SK-N-SH (cell line): Measurements from ENCODE around the gene PGM5. TPM values are rescaled to one million over a fixed set of nuclear protein-coding genes. Genes with fewer than 3 reads are reported as not detected.
"Not testable (repeated sequence)": the region's sequence is repeated elsewhere in the genome, so short reads cannot be mapped to it uniquely, and the experiment has no call there.

Source experiments
- CTCF ChIA-PET: fragments of 300-600, 350-600 bp; formaldehyde crosslinking; extraction: SDS; loops from one replicate; lab custom pipeline; 2021; lab: Yijun Ruan, JAX
- POLR2A ChIA-PET: fragments of 350-600 bp; sonication (Branson Sonifier 250); formaldehyde crosslinking; extraction: SDS; loops from one replicate; lab custom pipeline; 2020; ENCODE audit warnings: antibody characterized with exemption, inconsistent platforms; lab: Yijun Ruan, JAX
- DNase-seq: peaks from one replicate; pipeline ENCODE4 v3.0.0; 2012
- H2AFZ ChIP-seq: fragments of 200-600 bp; sonication (generic); 2 replicates; pipeline ENCODE4 v1.8.1; 2016; ENCODE audit warnings: antibody characterized with exemption, mild to moderate bottlenecking, low read depth
- H3F3A ChIP-seq: fragments of 200-600 bp; sonication (generic); replicated peaks from 2 replicates; pipeline ENCODE3; 2016; ENCODE audit warnings: antibody characterized with exemption, mild to moderate bottlenecking; ENCODE audit not compliant: insufficient read depth
- H3K27ac ChIP-seq, 2 experiments: fragments of 200-500 bp in 1 of 2; fragments of 200-600 bp in 1 of 2; sonication (Bioruptor generic) in 1 of 2; sonication (generic), shearing (Covaris generic) in 1 of 2; 2 replicates each; pipeline versions ENCODE4 v1.5.1 to v1.6.1; 2014 to 2016; ENCODE audit warnings: low read depth in 2 of 2, inconsistent platforms in 1 of 2, low read length in 1 of 2, mild to moderate bottlenecking in 1 of 2, mixed read lengths in 1 of 2
- H3K27me3 ChIP-seq: fragments of 200-600 bp; sonication (generic), shearing (Covaris generic); 2 replicates; pipeline ENCODE4 v1.6.1; 2016; ENCODE audit warnings: mixed run types; ENCODE audit not compliant: insufficient read depth
- H3K36me3 ChIP-seq, 2 experiments: fragments of 200-500 bp in 1 of 2; fragments of 200-600 bp in 1 of 2; sonication (Bioruptor generic) in 1 of 2; sonication (generic) in 1 of 2; replicated peaks in 1 of 2; 2 replicates each; pipeline versions ENCODE3 to v1.5.1; 2014 to 2016; ENCODE audit warnings: low read length in 1 of 2, mild to moderate bottlenecking in 1 of 2; ENCODE audit not compliant: insufficient read depth in 2 of 2, control insufficient read depth in 1 of 2
- H3K4me1 ChIP-seq, 2 experiments: fragments of 200-500 bp in 1 of 2; fragments of 200-600 bp in 1 of 2; sonication (Bioruptor generic) in 1 of 2; sonication (generic), shearing (Covaris generic) in 1 of 2; 2 replicates each; pipeline versions ENCODE4 v1.5.1 to v1.6.1; 2014 to 2016; ENCODE audit warnings: low read depth in 1 of 2, low read length in 1 of 2, mixed run types in 1 of 2; ENCODE audit not compliant: insufficient read depth in 2 of 2, control insufficient read depth in 1 of 2
- H3K4me2 ChIP-seq: fragments of 200-600 bp; sonication (generic), shearing (Covaris generic); 2 replicates; pipeline ENCODE4 v1.6.1; 2017; ENCODE audit warnings: mixed run types
- H3K4me3 ChIP-seq, 2 experiments: fragments of 200-500 bp in 1 of 2; fragments of 200-600 bp in 1 of 2; sonication (Bioruptor generic) in 1 of 2; sonication (generic), shearing (Covaris generic) in 1 of 2; 2 replicates each; pipeline versions ENCODE4 v1.5.1 to v1.8.1; 2014 to 2016; ENCODE audit warnings: low read depth in 2 of 2, inconsistent platforms in 1 of 2, low read length in 1 of 2, mild to moderate bottlenecking in 1 of 2, mixed read lengths in 1 of 2, moderate library complexity in 1 of 2
- H3K79me2 ChIP-seq: fragments of 200-600 bp; sonication (generic); 2 replicates; pipeline ENCODE4 v1.8.1; 2017; ENCODE audit warnings: mild to moderate bottlenecking; ENCODE audit not compliant: insufficient read depth
- H3K9ac ChIP-seq: fragments of 200-600 bp; sonication (generic); 2 replicates; pipeline ENCODE4 v1.6.1; 2017; ENCODE audit warnings: mixed run types
- H3K9me2 ChIP-seq: fragments of 200-600 bp; sonication (generic); 2 replicates; pipeline ENCODE4 v1.6.1; 2017; ENCODE audit warnings: mixed run types
- H3K9me3 ChIP-seq: fragments of 200-600 bp; sonication (generic); 2 replicates; pipeline ENCODE4 v1.6.1; 2017; ENCODE audit warnings: mixed run types, mild to moderate bottlenecking, moderate library complexity
- H4K20me1 ChIP-seq: fragments of 200-600 bp; sonication (generic); 2 replicates; pipeline ENCODE4 v1.6.1; 2017; ENCODE audit warnings: mild to moderate bottlenecking, mixed run types; ENCODE audit not compliant: insufficient read depth
- TCF12 ChIP-seq: IDR thresholded peaks from 2 replicates; pipeline ENCODE4 v1.4.0; 2012
- WGBS: methylation state at CpG from one replicate; pipeline ENCODE4 v1.1.6; 2017; ENCODE audit warnings: low lambda C conversion rate; 5-methylcytosine and 5-hydroxymethylcytosine counted together
- polyA plus RNA-seq, 3 experiments: library from polyadenylated mRNA; depleted of rRNA; stranded (reverse); fragments of >200 nt; gene quantifications; 2 replicates each; pipeline ENCODE4 v1.2.3, GENCODE V29; 2012

PGM5 gene
- polyA plus RNA-seq, 1 of the 3 experiments (the other 2 are of a cell fraction) = not detected

GRCh38 chr9:68390737-68391136 lies 34.3 kb downstream of the PGM5 start:
- DNase-seq, H3K36me3 ChIP-seq, CTCF ChIA-PET, H3F3A ChIP-seq, H3K9me2 ChIP-seq, H3K79me2 ChIP-seq, H3K4me3 ChIP-seq, H3K9me3 ChIP-seq, H3K27ac ChIP-seq, H3K4me1 ChIP-seq, H3K4me2 ChIP-seq, H2AFZ ChIP-seq, H4K20me1 ChIP-seq, H3K9ac ChIP-seq, POLR2A ChIA-PET, H3K27me3 ChIP-seq: not testable (repeated sequence)
- WGBS = 26% methylated on average over 1 of the region's 1 CpG

GRCh38 chr9:68396411-68397094 lies 40.1 kb downstream of the PGM5 start:
- H3K9me3 ChIP-seq, H3F3A ChIP-seq, H3K4me2 ChIP-seq, H3K4me1 ChIP-seq, H3K27me3 ChIP-seq, H3K36me3 ChIP-seq, H3K9ac ChIP-seq, H3K79me2 ChIP-seq, POLR2A ChIA-PET, H3K9me2 ChIP-seq, H2AFZ ChIP-seq, CTCF ChIA-PET, H3K27ac ChIP-seq, H4K20me1 ChIP-seq, DNase-seq, H3K4me3 ChIP-seq: not testable (repeated sequence)
- 0% methylated on average over 1 of the region's 1 CpG for WGBS

GRCh38 chr9:68397095-68397423 lies 40.6 kb downstream of the PGM5 start:
- DNase-seq, H3K36me3 ChIP-seq, H3K4me3 ChIP-seq, CTCF ChIA-PET, H3K9ac ChIP-seq, H3K27ac ChIP-seq, H3K79me2 ChIP-seq, H3K27me3 ChIP-seq, H3K9me2 ChIP-seq, H3K9me3 ChIP-seq: not testable (repeated sequence)
- 3% methylated on average over 2 of the region's 2 CpGs for WGBS
- TF ChIP-seq TCF12 = peak; percentile 24; the same call in 1 of the 2 replicates
- TF ChIP-seq, all 33 proteins: peak for 1; not testable (repeated sequence) for 32
- H4K20me1 ChIP-seq, H3F3A ChIP-seq, H2AFZ ChIP-seq, H3K4me1 ChIP-seq, H3K4me2 ChIP-seq, POLR2A ChIA-PET: not testable (repeated sequence)

GRCh38 chr9:68397796-68398195 lies 41.4 kb downstream of the PGM5 start:
- H3F3A ChIP-seq, H3K4me2 ChIP-seq, DNase-seq, H3K4me3 ChIP-seq, CTCF ChIA-PET, H3K9me3 ChIP-seq, H3K36me3 ChIP-seq, H3K9ac ChIP-seq, H3K27ac ChIP-seq, H3K4me1 ChIP-seq, H3K79me2 ChIP-seq, H4K20me1 ChIP-seq, H3K9me2 ChIP-seq, POLR2A ChIA-PET, H2AFZ ChIP-seq, H3K27me3 ChIP-seq: not testable (repeated sequence)
- WGBS = 4% methylated on average over 3 of the region's 3 CpGs

GRCh38 chr9:68398324-68398723 lies 41.9 kb downstream of the PGM5 start:
- POLR2A ChIA-PET, H4K20me1 ChIP-seq, H3K79me2 ChIP-seq, H3K9ac ChIP-seq, H3K4me2 ChIP-seq, DNase-seq, H3F3A ChIP-seq, H3K9me3 ChIP-seq, H3K36me3 ChIP-seq, H3K4me1 ChIP-seq, H3K27ac ChIP-seq, H3K4me3 ChIP-seq, H3K27me3 ChIP-seq, H2AFZ ChIP-seq, CTCF ChIA-PET, H3K9me2 ChIP-seq: not testable (repeated sequence)
- WGBS = 6% methylated on average over 1 of the region's 1 CpG

GRCh38 chr9:68404421-68405185 lies 48.2 kb downstream of the PGM5 start:
- H3K4me1 ChIP-seq, H2AFZ ChIP-seq, CTCF ChIA-PET, H3K79me2 ChIP-seq, H3K36me3 ChIP-seq, H3K9me2 ChIP-seq, H4K20me1 ChIP-seq, H3K4me2 ChIP-seq, H3K27ac ChIP-seq, DNase-seq, H3K9me3 ChIP-seq, H3K27me3 ChIP-seq, H3K4me3 ChIP-seq, POLR2A ChIA-PET, H3F3A ChIP-seq, H3K9ac ChIP-seq: not testable (repeated sequence)
- 2% methylated on average over 3 of the region's 3 CpGs for WGBS
